ENCODE measurements around the gene GET3.

The GET3 gene

DNA sequence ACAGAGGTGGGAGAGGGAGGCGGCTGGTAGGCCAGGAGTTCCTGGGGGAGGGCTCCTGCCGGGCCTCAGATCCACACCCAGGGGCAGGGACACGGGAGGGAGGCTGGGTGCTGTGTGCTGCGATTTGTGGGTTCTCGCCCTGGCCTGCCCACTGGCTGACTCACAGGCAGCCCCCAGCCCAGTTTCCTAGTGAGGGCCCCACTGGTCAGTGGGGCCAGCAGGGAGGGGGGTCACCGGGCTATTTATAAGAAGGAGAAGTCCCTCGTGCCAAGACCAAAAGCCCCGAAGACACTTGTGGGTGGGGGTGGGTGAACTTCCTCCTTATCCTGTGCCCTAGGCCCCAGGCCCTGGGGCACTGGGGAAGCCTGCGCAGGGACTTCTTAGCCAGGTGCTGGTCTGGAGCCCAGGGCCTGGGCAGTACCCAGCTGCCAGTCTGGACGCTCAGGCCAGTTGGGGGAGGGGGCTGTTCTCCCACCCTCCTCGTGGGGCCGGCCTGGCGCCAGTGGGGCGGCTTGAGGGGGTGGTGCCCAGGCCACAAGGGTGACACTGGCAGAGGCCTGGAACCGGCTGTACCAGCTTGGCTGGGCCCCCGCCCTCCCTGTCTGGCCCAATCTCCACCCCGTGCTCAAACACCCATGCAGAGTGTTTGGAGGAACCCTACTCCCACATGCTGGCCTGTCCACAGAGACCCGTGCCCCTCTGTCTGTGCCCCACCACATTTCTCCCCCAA is 49.0 kb downstream of the GET3 start:
- H2AFZ ChIP-seq (ENCODE audit: low read length): no peak overlapping the region
- H3K79me2 ChIP-seq (ENCODE audit: low read length): no peaks in the 10 kb centered on the region
- H3K4me3 ChIP-seq (ENCODE audit: low read length): no peak overlapping the region
- no peaks in the 10 kb centered on the region for H3K27me3 ChIP-seq (replicated peaks; ENCODE audit: insufficient read depth, low read length)
- no peaks in the 10 kb centered on the region for H4K20me1 ChIP-seq (ENCODE audit: insufficient read depth, low read length)
- peaks cover 36% of the 10 kb centered on the region for H3F3A ChIP-seq (ENCODE audit: insufficient read depth, low read length)
- no peaks in the 10 kb centered on the region for H3K36me3 ChIP-seq (replicated peaks; ENCODE audit: insufficient read depth, low read length)
- TF ChIP-seq EZH2 (optimal IDR thresholded peaks at IDR 0.05; ENCODE audit: low read depth, low read length) (no peak), EZH2phosphoT487 (IDR thresholded peaks at IDR 0.05; ENCODE audit: low read length) (no peak)
- TF ChIP-seq, protein P1, sequence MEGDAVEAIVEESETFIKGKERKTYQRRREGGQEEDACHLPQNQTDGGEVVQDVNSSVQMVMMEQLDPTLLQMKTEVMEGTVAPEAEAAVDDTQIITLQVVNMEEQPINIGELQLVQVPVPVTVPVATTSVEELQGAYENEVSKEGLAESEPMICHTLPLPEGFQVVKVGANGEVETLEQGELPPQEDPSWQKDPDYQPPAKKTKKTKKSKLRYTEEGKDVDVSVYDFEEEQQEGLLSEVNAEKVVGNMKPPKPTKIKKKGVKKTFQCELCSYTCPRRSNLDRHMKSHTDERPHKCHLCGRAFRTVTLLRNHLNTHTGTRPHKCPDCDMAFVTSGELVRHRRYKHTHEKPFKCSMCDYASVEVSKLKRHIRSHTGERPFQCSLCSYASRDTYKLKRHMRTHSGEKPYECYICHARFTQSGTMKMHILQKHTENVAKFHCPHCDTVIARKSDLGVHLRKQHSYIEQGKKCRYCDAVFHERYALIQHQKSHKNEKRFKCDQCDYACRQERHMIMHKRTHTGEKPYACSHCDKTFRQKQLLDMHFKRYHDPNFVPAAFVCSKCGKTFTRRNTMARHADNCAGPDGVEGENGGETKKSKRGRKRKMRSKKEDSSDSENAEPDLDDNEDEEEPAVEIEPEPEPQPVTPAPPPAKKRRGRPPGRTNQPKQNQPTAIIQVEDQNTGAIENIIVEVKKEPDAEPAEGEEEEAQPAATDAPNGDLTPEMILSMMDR (IDR thresholded peaks at IDR 0.05; ENCODE audit: low read length): no peak
- H3K9me2 ChIP-seq (replicated peaks; ENCODE audit: insufficient read depth, low read length): no peaks in the 10 kb centered on the region
- peaks cover 28% of the 10 kb centered on the region for H3K4me1 ChIP-seq (ENCODE audit: low read length)
- no peak overlapping the region for H3K9ac ChIP-seq (ENCODE audit: low read length)
- DNase-seq: no peak
- no peaks in the 10 kb centered on the region for H3K9me3 ChIP-seq (replicated peaks; ENCODE audit: insufficient read depth, low read length)
- no peak overlapping the region for H3K4me2 ChIP-seq (ENCODE audit: low read depth, low read length)
- H3K27ac ChIP-seq (ENCODE audit: low read length): no peak overlapping the region

DNA sequence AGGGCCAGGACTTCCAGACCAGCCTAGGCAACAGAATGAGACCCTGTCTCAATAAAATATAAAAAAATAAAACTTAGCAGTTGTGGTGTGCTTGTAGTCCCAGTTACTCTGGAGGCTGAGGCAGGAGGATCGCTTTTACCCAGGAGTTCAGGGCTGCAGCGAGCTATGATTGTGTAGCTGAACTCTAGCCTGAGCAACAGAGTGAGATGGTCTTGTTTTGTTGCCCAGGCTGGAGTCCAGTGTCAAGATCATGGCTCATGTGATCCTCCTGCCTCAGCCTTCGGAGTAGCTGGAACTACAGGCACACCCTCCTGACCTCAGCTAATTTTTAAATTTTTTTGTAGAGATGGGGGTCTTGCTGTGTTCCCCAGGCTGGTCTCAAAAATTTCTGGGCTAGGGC is 49.7 kb downstream of the GET3 start:
- H2AFZ ChIP-seq (ENCODE audit: low read length): no peak overlapping the region
- peaks cover 28% of the 10 kb centered on the region for H3K4me1 ChIP-seq (ENCODE audit: low read length)
- no peak overlapping the region for H3K9ac ChIP-seq (ENCODE audit: low read length)
- H3K27ac ChIP-seq (ENCODE audit: low read length): no peak overlapping the region
- H3K4me2 ChIP-seq (ENCODE audit: low read depth, low read length): no peak overlapping the region
- peaks cover 4% of the 10 kb centered on the region for H3K79me2 ChIP-seq (ENCODE audit: low read length)
- H3K27me3 ChIP-seq (replicated peaks; ENCODE audit: insufficient read depth, low read length): no peaks in the 10 kb centered on the region
- TF ChIP-seq EZH2 (optimal IDR thresholded peaks at IDR 0.05; ENCODE audit: low read depth, low read length) (no peak), EZH2phosphoT487 (IDR thresholded peaks at IDR 0.05; ENCODE audit: low read length) (no peak)
- TF ChIP-seq, protein P1 (IDR thresholded peaks at IDR 0.05; ENCODE audit: low read length): no peak
- no peak for DNase-seq
- H3K36me3 ChIP-seq (replicated peaks; ENCODE audit: insufficient read depth, low read length): no peaks in the 10 kb centered on the region
- H3K9me2 ChIP-seq (replicated peaks; ENCODE audit: insufficient read depth, low read length): no peaks in the 10 kb centered on the region
- no peak overlapping the region for H3K4me3 ChIP-seq (ENCODE audit: low read length)
- H4K20me1 ChIP-seq (ENCODE audit: insufficient read depth, low read length): no peaks in the 10 kb centered on the region
- no peaks in the 10 kb centered on the region for H3K9me3 ChIP-seq (replicated peaks; ENCODE audit: insufficient read depth, low read length)
- H3F3A ChIP-seq (ENCODE audit: insufficient read depth, low read length): peaks cover 38% of the 10 kb centered on the region

DNA sequence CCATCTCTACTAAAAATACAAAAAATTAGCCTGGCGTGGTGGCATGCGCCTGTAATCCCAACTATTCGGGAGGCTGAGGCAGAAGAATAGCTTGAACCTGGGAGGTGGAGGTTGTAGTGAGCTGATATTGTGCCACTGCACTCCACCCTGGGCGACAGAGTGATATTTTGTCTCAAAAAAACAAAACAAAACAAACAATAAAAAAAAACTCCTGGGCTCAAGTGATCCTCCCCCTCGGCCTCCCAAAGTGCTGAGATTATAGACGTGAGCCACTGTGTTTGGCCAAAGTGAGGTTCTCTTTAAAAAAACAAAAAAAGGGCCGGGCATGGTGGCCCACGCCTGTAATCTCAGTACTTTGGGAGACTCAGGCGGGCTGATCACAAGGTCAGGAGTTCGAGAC is 50.2 kb downstream of the GET3 start:
- Histone ChIP-seq H3K4me1 (ENCODE audit: low read length) (peaks cover 28% of the 10 kb centered on the region), H4K20me1 (ENCODE audit: insufficient read depth, low read length) (no peaks in the 10 kb centered on the region), H3K9me3 (replicated peaks; ENCODE audit: insufficient read depth, low read length) (no peaks in the 10 kb centered on the region), H3K27ac (ENCODE audit: low read length) (no peak overlapping the region), H2AFZ (ENCODE audit: low read length) (no peak overlapping the region), H3K36me3 (replicated peaks; ENCODE audit: insufficient read depth, low read length) (no peaks in the 10 kb centered on the region), H3K4me2 (ENCODE audit: low read depth, low read length) (no peak overlapping the region), H3K9me2 (replicated peaks; ENCODE audit: insufficient read depth, low read length) (no peaks in the 10 kb centered on the region), H3K79me2 (ENCODE audit: low read length) (peaks cover 9% of the 10 kb centered on the region), H3K4me3 (ENCODE audit: low read length) (no peak overlapping the region), H3K27me3 (replicated peaks; ENCODE audit: insufficient read depth, low read length) (no peaks in the 10 kb centered on the region), H3F3A (ENCODE audit: insufficient read depth, low read length) (peaks cover 43% of the 10 kb centered on the region), H3K9ac (ENCODE audit: low read length) (no peak overlapping the region)
- DNase-seq: no peak
- no peak for TF ChIP-seq EZH2phosphoT487 (IDR thresholded peaks at IDR 0.05; ENCODE audit: low read length)
- TF ChIP-seq, protein P1 (IDR thresholded peaks at IDR 0.05; ENCODE audit: low read length): no peak
- no peak for TF ChIP-seq EZH2 (optimal IDR thresholded peaks at IDR 0.05; ENCODE audit: low read depth, low read length)

Data from MM.1S (cell line).